Uterus (tissue), 4 donors: ENCODE results near the gene TYROBP. TPM values are rescaled to one million over a fixed set of nuclear protein-coding genes. Genes with fewer than 3 reads are reported as not detected.

Experiments used
- DNase-seq, 2 donors: peaks; one replicate each; pipeline ENCODE4 v3.0.0-alpha.2; 2019 to 2020
- H3K27ac ChIP-seq, 2 donors: fragments of 200-600 bp; sonication (generic); 1 replicate in 1 of 2; 2 replicates in 1 of 2; pipeline ENCODE4 v1.5.1; 2016 to 2018
- H3K27me3 ChIP-seq, 2 donors: fragments of 200-600 bp; sonication (generic); one replicate each; pipeline ENCODE4 v1.5.1; 2018 to 2019; ENCODE audit warnings: control low read depth in 1 of 2
- H3K36me3 ChIP-seq, 2 donors: fragments of 200-600 bp; sonication (generic); one replicate each; pipeline ENCODE4 v1.5.1; 2019; ENCODE audit warnings: control low read depth in 1 of 2
- H3K4me1 ChIP-seq, 2 donors: fragments of 200-600 bp; sonication (generic); one replicate each; pipeline ENCODE4 v1.5.1; 2018 to 2019; ENCODE audit warnings: control low read depth in 1 of 2
- H3K4me3 ChIP-seq, 2 donors: fragments of 200-600 bp; sonication (generic); 1 replicate in 1 of 2; 2 replicates in 1 of 2; pipeline ENCODE4 v1.5.1; 2018 to 2019; ENCODE audit warnings: mild to moderate bottlenecking in 1 of 2
- H3K9me3 ChIP-seq, 2 donors: fragments of 200-600 bp; sonication (generic); one replicate each; pipeline ENCODE4 v1.5.1; 2019; ENCODE audit warnings: control low read depth in 1 of 2
- POLR2A ChIP-seq, 2 donors: fragments of 450-650 bp; IDR thresholded peaks; one replicate each; pipeline ENCODE4 v1.6.1; 2016; ENCODE audit warnings: antibody characterized with exemption in 2 of 2, mild to moderate bottlenecking in 1 of 2, moderate library complexity in 1 of 2
- intact Hi-C: fragments of 100-400 bp; cut with DNase I; formaldehyde crosslinking; loops from one replicate; pipeline ENCODE4 v1.15.1; 2023; ENCODE audit warnings: low total_unique reads
- total RNA-seq, 4 donors: library from RNA; depleted of rRNA in 3 of 4; stranded (reverse); fragments of >200 nt in 3 of 4; gene quantifications; one replicate each; pipeline versions ENCODE4 v1.1.0 to v1.2.4, GENCODE V29; 2014 to 2023
- TF ChIP-seq, protein P1 (sequence below), 4 experiments: fragments of 200-600 bp in 2 of 4; fragments of 450-650 bp in 2 of 4; sonication (generic) in 2 of 4; IDR thresholded peaks; one replicate each; pipeline ENCODE4 v1.5.1; 2016 to 2019; ENCODE audit warnings: antibody characterized with exemption in 4 of 4, mild to moderate bottlenecking in 2 of 4, moderate library complexity in 1 of 4
- donor health status: DM: yes; HTN: yes; CAD: no.

TYROBP gene
- total RNA-seq, 4 donors from 2014 or later: 1.3 to 25.0 (median 14.9) TPM

DNA sequence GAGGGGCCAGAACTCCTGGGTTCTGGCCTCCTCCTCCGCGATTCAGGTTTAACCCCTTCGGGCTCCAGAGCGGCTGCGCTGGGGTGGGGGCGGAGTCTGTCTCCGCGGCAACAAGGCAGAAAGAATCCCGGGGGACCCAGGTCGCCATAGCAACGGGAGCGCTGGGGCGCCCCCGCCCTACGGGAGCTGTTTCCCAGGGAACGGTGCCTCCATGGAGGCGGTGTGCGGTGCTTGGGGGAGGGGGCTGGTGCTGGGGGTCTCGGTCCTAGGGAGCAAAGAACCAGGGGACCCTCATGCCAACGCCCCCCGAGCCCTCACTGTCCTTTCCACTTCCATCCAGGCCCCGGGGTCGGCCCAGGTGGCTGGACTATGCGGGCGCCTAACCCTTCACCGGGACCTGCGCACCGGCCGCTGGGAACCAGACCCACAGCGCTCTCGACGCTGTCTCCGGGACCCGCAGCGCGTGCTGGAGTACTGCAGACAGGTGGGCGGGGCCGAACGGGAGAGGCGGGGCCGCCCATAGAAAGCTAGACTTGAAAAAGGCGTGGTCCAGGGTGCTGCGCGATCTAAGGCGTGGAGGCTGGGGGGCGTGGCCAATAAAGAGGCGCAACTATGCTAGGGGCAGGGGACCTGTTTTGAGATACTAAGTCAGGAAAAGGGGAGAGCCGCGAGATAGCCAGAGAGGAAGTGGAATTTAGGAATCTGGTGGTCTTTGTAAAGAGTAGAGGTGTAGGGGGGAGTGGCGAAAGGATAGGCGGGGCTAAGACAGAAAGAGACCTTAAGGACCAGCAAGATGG lies 38.6 kb downstream of the TYROBP start:
- H3K27ac ChIP-seq: no peak overlapping the region
- intact Hi-C loops: no loop called here
- peaks cover 0 to 3% of the 10 kb centered on the region in 2 donors for H3K27me3 ChIP-seq
- TF ChIP-seq POLR2A (IDR thresholded peaks at IDR 0.05): no peak
- TF ChIP-seq, protein P1, sequence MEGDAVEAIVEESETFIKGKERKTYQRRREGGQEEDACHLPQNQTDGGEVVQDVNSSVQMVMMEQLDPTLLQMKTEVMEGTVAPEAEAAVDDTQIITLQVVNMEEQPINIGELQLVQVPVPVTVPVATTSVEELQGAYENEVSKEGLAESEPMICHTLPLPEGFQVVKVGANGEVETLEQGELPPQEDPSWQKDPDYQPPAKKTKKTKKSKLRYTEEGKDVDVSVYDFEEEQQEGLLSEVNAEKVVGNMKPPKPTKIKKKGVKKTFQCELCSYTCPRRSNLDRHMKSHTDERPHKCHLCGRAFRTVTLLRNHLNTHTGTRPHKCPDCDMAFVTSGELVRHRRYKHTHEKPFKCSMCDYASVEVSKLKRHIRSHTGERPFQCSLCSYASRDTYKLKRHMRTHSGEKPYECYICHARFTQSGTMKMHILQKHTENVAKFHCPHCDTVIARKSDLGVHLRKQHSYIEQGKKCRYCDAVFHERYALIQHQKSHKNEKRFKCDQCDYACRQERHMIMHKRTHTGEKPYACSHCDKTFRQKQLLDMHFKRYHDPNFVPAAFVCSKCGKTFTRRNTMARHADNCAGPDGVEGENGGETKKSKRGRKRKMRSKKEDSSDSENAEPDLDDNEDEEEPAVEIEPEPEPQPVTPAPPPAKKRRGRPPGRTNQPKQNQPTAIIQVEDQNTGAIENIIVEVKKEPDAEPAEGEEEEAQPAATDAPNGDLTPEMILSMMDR (IDR thresholded peaks at IDR 0.05): no peak
- no peaks in the 10 kb centered on the region for H3K36me3 ChIP-seq
- H3K4me3 ChIP-seq: no peak overlapping the region
- peak; percentile 47 to 63 for DNase-seq
- peaks cover 0 to 14% of the 10 kb centered on the region in 2 donors for H3K4me1 ChIP-seq
- no peaks in the 10 kb centered on the region for H3K9me3 ChIP-seq

DNA sequence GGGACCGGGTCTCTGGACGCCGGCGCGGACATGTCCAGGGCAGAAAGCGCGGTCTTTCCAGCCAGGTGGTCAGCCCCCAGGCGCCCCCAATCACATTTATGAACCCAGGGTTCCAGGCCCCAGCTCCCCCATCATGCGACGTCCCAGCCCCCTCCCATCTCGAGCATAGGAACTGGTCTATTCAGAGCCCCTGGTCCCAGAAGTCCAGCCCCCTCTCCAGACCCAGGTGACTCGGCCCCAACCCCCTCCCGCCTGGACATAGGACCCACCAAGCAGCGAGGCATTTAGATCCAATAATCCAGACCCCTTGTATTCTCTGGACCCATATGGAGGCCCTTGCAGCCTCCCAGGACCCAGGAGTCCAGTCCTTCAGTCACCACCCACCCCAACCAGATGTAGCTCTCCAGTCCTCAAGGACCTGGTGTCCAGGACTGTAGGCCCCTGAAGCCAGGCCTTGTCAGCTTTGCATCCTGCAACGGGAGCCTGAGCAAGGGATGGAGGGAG lies 39.2 kb downstream of the TYROBP start:
- H3K27me3 ChIP-seq: peaks cover 0 to 3% of the 10 kb centered on the region in 2 donors
- no peak for DNase-seq
- intact Hi-C loops: no loop called here
- no peaks in the 10 kb centered on the region for H3K36me3 ChIP-seq
- TF ChIP-seq, protein P1 (IDR thresholded peaks at IDR 0.05): no peak
- no peak for TF ChIP-seq POLR2A (IDR thresholded peaks at IDR 0.05)
- H3K27ac ChIP-seq: no peak overlapping the region
- peak overlapping the region; percentile 5 to 31 for H3K4me3 ChIP-seq
- peaks cover 0 to 14% of the 10 kb centered on the region in 2 donors for H3K4me1 ChIP-seq
- no peaks in the 10 kb centered on the region for H3K9me3 ChIP-seq

DNA sequence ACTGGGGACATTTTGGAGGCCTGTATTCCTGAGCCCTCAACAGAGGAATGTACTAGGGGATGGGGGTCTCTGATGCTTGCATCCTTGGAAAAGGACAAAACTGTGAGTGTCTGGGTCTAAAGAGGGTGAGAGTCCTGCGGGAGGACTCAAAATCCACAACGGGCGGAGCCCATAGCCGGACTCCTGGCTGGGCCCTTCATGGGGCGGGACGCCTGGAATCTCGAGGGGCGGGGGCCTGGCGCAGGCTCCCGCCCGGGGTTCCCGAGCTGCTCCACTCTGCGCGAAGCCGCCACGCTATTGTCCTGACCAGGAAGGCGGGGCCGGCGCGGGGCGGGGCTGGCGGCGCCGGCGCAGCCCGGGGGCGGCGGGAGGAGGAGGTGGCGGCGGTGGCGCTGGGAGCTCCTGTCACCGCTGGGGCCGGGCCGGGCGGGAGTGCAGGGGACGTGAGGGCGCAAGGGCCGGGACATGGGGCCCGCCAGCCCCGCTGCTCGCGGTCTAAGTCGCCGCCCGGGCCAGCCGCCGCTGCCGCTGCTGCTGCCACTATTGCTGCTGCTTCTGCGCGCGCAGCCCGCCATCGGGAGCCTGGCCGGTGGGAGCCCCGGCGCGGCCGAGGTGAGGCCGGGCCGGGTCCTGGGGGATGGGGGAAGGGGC lies 39.8 kb downstream of the TYROBP start, which contains the start of gene APLP1:
Gene APLP1, plus strand, starts transcription at position 403 of the 651 bp plus-strand sequence. Its CDS starts 63 bp downstream, at position 466.
- Histone ChIP-seq H3K36me3 (no peaks in the 10 kb centered on the region), H3K27me3 (peaks cover 0 to 3% of the 10 kb centered on the region in 2 donors), H3K27ac (no peak within 1 kb of the TSS), H3K4me1 (peaks cover 0 to 14% of the 10 kb centered on the region in 2 donors), H3K9me3 (no peaks in the 10 kb centered on the region), H3K4me3 (peak within 1 kb of the TSS; percentile 5 to 31)
- DNase-seq: peak; percentile 35 to 65
- TF ChIP-seq, protein P1 (IDR thresholded peaks at IDR 0.05): no peak
- no peak for TF ChIP-seq POLR2A (IDR thresholded peaks at IDR 0.05)
- intact Hi-C loops: no loop called here

DNA sequence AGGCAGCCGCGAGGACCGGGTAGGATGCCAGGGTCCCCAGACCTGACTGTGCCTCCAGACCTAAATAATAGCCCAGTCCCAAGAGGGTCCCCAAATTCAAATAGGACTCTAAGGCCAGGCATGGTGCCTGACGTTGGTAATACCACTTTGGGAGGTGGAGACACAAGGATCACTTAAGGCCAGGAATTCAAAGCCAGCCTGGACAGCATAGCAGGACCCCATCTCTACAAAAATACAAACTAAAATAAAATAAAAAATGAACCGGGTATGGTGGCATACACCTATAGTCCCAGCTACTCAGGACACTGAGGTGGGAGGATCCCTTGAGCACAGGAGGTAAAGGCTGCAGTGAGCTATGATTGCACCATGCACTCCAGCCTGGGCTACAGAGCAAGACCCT lies 45.1 kb downstream of the TYROBP start:
- Histone ChIP-seq H3K4me1 (no peaks in the 10 kb centered on the region), H3K27ac (no peak overlapping the region), H3K27me3 (no peaks in the 10 kb centered on the region), H3K9me3 (no peaks in the 10 kb centered on the region), H3K4me3 (no peak overlapping the region), H3K36me3 (no peaks in the 10 kb centered on the region)
- TF ChIP-seq, protein P1 (IDR thresholded peaks at IDR 0.05): no peak
- no peak for TF ChIP-seq POLR2A (IDR thresholded peaks at IDR 0.05)
- DNase-seq: no peak
- intact Hi-C loops: no loop called here

DNA sequence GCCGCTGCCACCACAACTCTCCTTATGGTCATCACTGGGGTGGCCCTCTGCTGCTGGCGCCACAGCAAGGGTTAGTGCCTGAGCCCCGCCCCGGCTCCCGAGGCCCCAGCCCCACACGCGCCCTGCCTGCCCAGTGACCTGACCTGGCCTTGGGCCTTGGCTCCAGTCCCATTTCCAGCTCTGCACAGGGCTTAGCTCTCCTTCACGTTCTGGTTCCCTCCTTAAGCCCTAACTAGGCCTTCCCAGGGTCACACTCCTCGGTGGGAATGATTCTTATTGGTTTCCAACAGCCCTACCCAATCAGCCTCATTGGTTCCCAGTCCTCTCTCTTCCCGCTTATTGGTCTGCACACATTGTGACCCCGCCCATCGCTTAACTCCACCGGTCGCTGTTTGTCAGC lies 45.6 kb downstream of the TYROBP start:
- Histone ChIP-seq H3K36me3 (no peaks in the 10 kb centered on the region), H3K9me3 (no peaks in the 10 kb centered on the region), H3K4me1 (no peaks in the 10 kb centered on the region), H3K27me3 (no peaks in the 10 kb centered on the region), H3K4me3 (no peak overlapping the region), H3K27ac (no peak overlapping the region)
- TF ChIP-seq, protein P1 (IDR thresholded peaks at IDR 0.05): no peak
- no peak for TF ChIP-seq POLR2A (IDR thresholded peaks at IDR 0.05)
- intact Hi-C loops: no loop called here
- DNase-seq: no peak
